Ammon's horn (tissue), 1 donor: Measurements from ENCODE around the gene MYO7A.
A peak's percentile ranks its signal among the peaks of the same experiment; 100 is the strongest.

Source experiments
- DNase-seq: peaks from one replicate; pipeline ENCODE4 v3.0.0-alpha.2; 2016; ENCODE audit warnings: low spot score

The MYO7A gene

DNA sequence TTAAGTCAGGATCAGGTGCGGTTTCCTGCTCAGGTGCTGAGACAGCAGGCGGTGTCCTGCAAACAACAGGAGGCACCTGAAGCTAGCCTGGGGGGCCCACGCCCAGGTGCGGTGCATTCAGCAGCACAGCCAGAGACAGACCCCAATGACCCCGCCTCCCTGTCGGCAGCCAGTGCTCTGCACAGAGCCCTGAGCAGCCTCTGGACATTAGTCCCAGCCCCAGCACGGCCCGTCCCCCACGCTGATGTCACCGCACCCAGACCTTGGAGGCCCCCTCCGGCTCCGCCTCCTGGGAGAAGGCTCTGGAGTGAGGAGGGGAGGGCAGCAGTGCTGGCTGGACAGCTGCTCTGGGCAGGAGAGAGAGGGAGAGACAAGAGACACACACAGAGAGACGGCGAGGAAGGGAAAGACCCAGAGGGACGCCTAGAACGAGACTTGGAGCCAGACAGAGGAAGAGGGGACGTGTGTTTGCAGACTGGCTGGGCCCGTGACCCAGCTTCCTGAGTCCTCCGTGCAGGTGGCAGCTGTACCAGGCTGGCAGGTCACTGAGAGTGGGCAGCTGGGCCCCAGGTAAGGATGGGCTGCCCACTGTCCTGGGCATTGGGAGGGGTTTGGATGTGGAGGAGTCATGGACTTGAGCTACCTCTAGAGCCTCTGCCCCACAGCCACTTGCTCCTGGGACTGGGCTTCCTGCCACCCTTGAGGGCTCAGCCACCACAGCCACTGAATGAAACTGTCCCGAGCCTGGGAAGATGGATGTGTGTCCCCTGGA lies at the start of gene MYO7A:
TSS of gene MYO7A (plus strand) at position 327 of the 772 bp plus-strand sequence. CDS start 2,389 bp downstream, outside the sequence.
- peak; percentile 71 for DNase-seq

GRCh38 chr11:77079666-77080065 lies 48.4 kb upstream of the MYO7A start:
- no peak for DNase-seq

DNA sequence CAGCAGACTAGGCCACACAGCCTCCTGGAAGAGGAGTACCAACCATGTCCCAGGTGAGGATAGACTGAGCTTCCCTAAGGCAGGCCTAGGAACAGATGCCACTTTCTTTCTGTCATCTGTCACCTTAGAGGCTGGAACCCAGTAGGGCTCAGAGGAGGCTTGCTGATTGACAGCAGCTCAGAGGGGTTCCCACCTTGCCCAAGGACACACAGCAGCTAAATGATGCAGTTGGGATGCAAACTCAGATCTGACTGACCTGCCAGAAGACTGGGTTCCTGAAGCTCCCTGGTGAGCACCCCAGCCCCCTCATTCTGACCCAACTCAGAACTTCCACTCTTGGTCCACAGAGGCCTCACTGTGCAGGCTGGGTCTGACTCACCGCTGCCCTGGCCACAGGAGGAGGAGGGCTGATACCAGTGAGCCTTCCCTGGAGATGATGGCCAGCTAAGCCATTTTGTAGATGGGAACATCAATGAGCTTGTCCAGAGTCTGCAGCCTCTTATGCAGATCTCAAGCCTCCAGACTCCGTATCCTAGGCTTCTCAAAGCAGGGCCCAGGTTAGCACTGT lies 47.3 kb upstream of the MYO7A start:
- no peak for DNase-seq

DNA sequence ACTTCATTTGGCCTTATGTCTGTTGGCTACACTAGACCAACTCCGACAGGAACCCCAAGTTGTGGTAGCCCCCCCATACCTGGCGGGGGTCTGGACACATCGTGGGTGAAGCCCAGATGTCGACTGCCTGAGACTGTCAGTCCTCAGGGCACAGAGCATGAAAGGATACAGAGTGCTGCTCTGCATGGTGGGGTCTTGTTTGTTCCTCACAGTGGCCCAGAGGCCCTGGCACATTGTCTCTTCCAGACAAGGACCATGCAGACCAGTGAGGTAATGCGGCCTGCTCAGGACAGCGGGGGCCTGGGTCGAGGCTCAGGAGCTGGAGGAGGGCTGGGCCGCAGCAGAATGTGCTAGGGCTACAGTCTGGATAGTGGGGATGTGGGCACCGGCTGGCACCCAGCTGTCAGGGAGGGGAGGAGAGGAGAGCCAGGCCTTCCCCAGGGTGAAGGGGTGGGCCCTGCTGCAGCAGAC lies 46.6 kb upstream of the MYO7A start:
- no peak for DNase-seq

GRCh38 chr11:77081976-77082836 lies 45.8 kb upstream of the MYO7A start:
- DNase-seq, result no peak

GRCh38 chr11:77082838-77083565 lies 45.0 kb upstream of the MYO7A start:
- DNase-seq, result no peak

GRCh38 chr11:77083566-77084245 lies 44.3 kb upstream of the MYO7A start:
- no peak for DNase-seq

DNA sequence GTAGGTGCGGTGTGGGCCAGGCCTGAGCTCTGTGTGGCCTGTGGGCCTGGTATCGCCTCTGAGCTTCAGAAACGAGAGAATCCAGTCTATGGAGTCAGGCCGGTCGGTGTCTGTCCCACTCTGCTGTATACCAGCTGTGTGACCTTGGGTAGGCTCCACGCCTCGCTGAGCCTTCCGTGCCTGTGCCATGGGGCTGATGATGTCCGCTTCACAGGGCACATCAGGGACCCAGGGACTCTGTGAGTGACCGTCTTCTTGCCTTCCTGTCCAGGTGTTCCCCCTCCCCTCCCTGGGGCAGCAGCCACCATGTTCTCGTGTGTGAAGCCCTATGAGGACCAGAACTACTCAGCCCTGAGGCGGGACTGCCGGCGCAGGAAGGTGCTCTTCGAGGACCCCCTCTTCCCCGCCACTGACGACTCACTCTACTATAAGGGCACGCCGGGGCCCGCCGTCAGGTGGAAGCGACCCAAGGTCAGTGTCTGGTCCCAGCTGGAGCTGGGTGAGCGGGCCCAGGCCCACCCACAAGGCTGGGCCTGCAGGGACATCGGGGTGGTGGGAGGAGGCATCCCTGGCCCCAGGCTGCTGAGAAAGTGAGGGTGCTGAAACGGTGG lies 43.4 kb upstream of the MYO7A start:
- DNase-seq, result no peak

DNA sequence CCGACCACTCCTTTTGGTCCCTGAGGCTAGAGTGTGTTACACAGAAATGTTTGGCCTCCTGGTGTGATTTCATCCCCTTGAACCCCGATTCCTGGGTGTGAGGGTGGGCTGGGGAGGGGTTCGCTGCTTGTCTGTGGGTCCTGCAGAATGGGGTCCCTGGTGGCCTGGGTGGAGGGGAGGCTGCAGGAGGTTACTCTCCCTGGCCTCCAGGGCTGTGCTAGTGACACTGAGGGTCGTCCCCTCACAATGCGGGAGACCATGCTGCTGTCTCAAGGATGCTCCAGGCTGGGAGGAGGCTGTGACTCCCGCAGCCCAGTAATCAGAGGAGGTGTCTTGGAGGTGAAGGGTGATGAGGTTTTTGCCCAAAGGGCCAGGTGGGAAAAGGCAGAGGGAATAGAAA lies 42.4 kb upstream of the MYO7A start:
- DNase-seq, result no peak

GRCh38 chr11:77086521-77087472 lies 41.2 kb upstream of the MYO7A start:
- DNase-seq, result peak; percentile 49

GRCh38 chr11:77087723-77088225 lies 40.3 kb upstream of the MYO7A start:
- no peak for DNase-seq

DNA sequence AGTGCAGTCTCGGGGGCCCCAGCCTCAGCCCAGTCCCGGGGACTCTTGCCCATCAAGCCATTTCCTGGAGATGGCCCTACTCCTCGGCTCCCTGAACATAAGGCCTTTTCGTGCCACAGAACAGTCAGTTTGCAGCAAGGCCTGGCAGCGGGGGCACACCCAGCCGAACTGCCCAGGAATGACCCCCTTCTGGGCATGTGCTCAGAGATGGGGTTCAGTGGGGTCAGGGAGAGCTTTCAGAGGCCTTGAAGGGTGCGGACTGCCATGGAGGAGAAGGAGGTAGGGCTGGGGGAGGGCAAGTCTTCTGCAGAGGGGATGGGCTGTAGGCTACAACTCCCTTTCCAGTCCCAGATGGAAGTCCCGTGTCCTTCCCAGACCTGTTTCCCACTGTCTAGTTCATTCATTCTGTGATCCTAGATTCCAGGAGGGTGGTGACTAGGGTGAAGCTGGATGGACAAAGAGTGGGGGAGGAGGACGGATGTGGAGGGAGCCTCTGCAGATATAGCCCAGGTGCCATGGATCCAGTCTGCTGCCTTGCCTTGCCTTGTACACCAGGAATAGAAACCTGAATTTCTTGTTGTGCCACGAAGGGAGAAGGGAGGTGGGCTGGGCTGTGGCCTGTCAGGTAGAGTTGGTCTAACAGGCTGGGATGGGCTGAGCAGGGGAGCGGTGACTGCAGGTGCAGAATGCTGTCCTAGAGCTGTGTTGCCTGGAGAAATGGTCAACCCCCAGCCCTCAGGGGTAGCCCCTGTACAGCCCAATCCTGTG lies 39.6 kb upstream of the MYO7A start:
- no peak for DNase-seq

DNA sequence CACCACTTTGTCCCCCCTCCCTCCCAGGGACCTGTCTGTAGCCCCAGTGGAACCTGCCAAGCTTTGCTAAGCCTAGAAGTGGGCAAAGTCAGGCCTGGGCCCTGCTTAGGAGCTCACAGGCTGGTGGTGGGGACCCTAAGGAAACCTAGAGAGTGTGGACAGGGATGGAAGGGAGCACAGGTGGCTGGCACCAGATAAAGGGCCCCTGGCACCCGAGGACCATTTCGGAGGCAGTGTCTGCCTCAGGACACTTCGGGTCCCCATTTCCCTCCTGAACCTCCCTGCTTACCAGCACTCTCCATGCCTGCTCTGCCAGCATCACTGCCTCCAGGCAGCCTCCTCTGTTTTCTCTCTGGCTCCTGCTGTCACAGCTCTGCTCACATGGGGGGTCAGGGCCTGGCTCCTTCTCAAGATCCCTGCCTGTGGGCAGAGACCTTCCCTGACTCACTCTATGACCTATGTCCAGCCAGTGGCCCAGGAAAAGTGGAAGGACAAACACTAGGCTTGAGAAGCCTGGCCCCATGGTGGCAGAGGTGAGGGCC lies 39.0 kb upstream of the MYO7A start:
- DNase-seq, result no peak

GRCh38 chr11:77090046-77090372 lies 38.0 kb upstream of the MYO7A start:
- no peak for DNase-seq

DNA sequence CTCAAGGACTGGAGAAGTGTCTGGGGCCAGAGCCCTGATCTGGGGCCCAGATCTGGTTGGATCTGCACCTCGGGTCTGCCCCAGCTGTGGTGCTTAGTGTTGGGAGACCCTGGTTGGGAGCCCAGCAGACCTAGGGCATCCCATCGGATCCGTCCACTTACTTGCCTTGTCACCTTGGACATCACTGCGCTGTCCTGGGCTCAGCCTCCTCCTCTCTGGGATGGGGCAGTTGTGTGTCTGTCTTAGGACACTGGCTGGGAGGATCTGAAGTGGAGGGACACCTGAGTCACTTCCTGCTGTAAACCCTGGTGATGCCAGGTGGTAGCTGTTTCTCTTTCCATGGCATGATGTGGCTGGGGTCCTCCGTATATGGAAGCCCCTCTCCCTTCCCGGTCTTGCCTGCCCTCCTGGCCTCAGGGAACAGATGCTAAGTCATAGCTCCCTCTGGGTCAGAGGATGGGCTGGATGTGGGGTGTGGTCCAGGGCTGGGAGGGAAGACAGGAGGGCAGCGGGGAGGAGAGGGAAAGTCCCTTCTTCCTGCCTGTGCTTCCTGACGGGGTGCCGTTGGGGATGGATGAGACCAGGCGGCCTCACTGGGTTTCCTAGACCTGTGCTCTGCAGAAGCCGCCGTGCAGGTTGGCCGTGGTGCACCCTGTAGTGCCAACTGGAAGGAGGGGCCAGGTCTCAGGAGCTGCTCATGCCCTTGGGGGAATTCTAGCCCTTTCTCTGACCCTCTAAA lies 37.5 kb upstream of the MYO7A start:
- no peak for DNase-seq

- peak; percentile 89 for DNase-seq
These were observed 36.7 kb upstream of the MYO7A start for GRCh38 chr11:77091146-77091940.

- DNase-seq, result no peak
These were observed 35.7 kb upstream of the MYO7A start for GRCh38 chr11:77092382-77092781.
